Cardiac muscle cell (in vitro differentiated cells and primary cell): ENCODE results near the gene CEP112. TPM values are rescaled to one million over a fixed set of nuclear protein-coding genes. Genes with fewer than 3 reads are reported as not detected.

ENCODE experiments used
- DNase-seq, 2 donors: peaks; one replicate each; pipeline versions ENCODE4 v3.0.0 to v3.0.0-alpha.2; 2010 to 2017; ENCODE audit warnings: low read depth in 1 of 2, low spot score in 1 of 2
- H3K27ac ChIP-seq: fragments of 200-600 bp; sonication (generic); 2 replicates; pipeline ENCODE4 v1.5.1; 2016
- H3K27me3 ChIP-seq: fragments of 200-600 bp; sonication (generic); 2 replicates; pipeline ENCODE4 v1.6.0; 2016; ENCODE audit warnings: control low read depth
- H3K36me3 ChIP-seq: fragments of 200-600 bp; sonication (generic); 2 replicates; pipeline ENCODE4 v1.5.1; 2016; ENCODE audit warnings: control low read depth
- H3K4me1 ChIP-seq: fragments of 200-600 bp; sonication (generic); 2 replicates; pipeline ENCODE4 v1.8.1; 2017; ENCODE audit warnings: low read depth, mild to moderate bottlenecking, mixed run types
- H3K4me3 ChIP-seq: fragments of 200-600 bp; sonication (generic); 2 replicates; pipeline ENCODE4 v1.5.1; 2016; ENCODE audit warnings: mild to moderate bottlenecking
- H3K9me3 ChIP-seq: fragments of 200-600 bp; sonication (generic); 2 replicates; pipeline ENCODE4 v1.5.1; 2017; ENCODE audit warnings: low read depth, mild to moderate bottlenecking, control low read depth
- CTCF ChIP-seq: IDR thresholded peaks from 2 replicates; pipeline ENCODE4 v1.5.1; 2012; ENCODE audit warnings: low read depth, mild to moderate bottlenecking, low read length
- polyA plus RNA-seq: library from polyadenylated mRNA; unstranded; fragments of >200 nt; fragmentation: Nextera tagmentation; extraction: Ambion mirVana; gene quantifications from 2 replicates; pipeline ENCODE4 v1.2.1, GENCODE V29; 2016
- total RNA-seq: library from RNA; depleted of rRNA; stranded (reverse); fragments of >200 nt; gene quantifications from 2 replicates; pipeline ENCODE4 v1.2.3, GENCODE V29; 2016

The CEP112 gene
- total and polyA plus RNA-seq, 2 experiments from 2014 or later = 7.7 to 10.9 TPM

DNA sequence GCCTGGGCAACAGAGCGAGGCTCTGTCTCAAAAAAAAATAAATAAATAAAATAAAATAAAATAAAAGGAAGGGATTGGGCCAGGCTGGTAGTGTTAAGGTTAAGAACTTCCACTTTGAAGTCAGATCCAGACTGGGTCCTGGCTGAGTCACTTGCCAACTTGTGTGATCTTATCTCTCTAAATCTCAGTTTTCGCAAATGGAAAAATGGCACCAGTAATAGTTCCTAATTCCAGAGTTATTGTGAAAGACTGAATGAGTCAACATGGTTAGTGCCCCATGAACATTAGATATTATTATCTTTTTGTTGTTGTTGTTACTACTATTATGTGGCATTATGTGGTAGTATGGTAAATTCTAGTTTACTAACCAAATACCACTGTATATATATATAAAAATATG lies 442.5 kb downstream of the CEP112 start:
- Histone ChIP-seq H3K4me1 (peaks cover 13% of the 10 kb centered on the region), H3K36me3 (no peaks in the 10 kb centered on the region), H3K27me3 (no peaks in the 10 kb centered on the region), H3K27ac (no peak overlapping the region), H3K9me3 (no peaks in the 10 kb centered on the region), H3K4me3 (no peak overlapping the region)
- TF ChIP-seq CTCF = no peak
- DNase-seq = peak in 1 of 2 donors; percentile 53

GRCh38 chr17:65745241-65745640 lies 446.7 kb downstream of the CEP112 start:
- DNase-seq = no peak
- H3K27me3 ChIP-seq = no peaks in the 10 kb centered on the region
- no peak overlapping the region for H3K27ac ChIP-seq
- H3K36me3 ChIP-seq = no peaks in the 10 kb centered on the region
- H3K9me3 ChIP-seq = no peaks in the 10 kb centered on the region
- TF ChIP-seq CTCF = no peak
- no peaks in the 10 kb centered on the region for H3K4me1 ChIP-seq
- H3K4me3 ChIP-seq = no peak overlapping the region

- no peaks in the 10 kb centered on the region for H3K9me3 ChIP-seq
- H3K27ac ChIP-seq = no peak overlapping the region
- no peaks in the 10 kb centered on the region for H3K4me1 ChIP-seq
- no peaks in the 10 kb centered on the region for H3K36me3 ChIP-seq
- peak in 1 of 2 donors; percentile 41 for DNase-seq
- TF ChIP-seq CTCF = no peak
- no peaks in the 10 kb centered on the region for H3K27me3 ChIP-seq
- no peak overlapping the region for H3K4me3 ChIP-seq
Observed at GRCh38 chr17:65743308-65743655, 448.7 kb downstream of the CEP112 start.

GRCh38 chr17:65742403-65743307 lies 449.3 kb downstream of the CEP112 start:
- no peak overlapping the region for H3K4me3 ChIP-seq
- H3K4me1 ChIP-seq = no peaks in the 10 kb centered on the region
- H3K9me3 ChIP-seq = no peaks in the 10 kb centered on the region
- no peak overlapping the region for H3K27ac ChIP-seq
- no peaks in the 10 kb centered on the region for H3K27me3 ChIP-seq
- no peaks in the 10 kb centered on the region for H3K36me3 ChIP-seq
- DNase-seq = peak in 1 of 2 donors; percentile 62
- no peak for TF ChIP-seq CTCF

DNA sequence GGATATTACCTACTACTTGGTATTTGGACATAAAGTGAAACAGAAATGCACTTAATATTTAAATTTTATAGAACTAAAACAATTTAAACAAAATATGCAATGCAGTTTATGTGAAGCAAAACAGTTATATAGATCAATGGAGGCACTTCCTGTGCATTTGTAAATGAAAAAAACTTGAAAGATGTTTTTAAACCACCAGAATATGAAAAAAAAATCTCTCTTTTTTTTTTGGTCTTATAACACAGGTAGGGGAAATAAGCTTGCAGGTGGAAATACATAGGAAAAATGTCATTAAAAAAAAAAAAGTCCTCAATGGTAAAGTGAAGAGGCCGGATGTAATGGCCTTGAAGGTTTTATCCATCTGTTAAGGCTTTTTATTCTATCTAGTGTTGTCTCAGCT lies 450.2 kb downstream of the CEP112 start:
- TF ChIP-seq CTCF = no peak
- H3K9me3 ChIP-seq = no peaks in the 10 kb centered on the region
- H3K27me3 ChIP-seq = no peaks in the 10 kb centered on the region
- H3K4me1 ChIP-seq = no peaks in the 10 kb centered on the region
- no peak for DNase-seq
- no peaks in the 10 kb centered on the region for H3K36me3 ChIP-seq
- no peak overlapping the region for H3K27ac ChIP-seq
- no peak overlapping the region for H3K4me3 ChIP-seq
